Lower leg skin (tissue), 4 donors: ENCODE measurements around the gene LARP1. TPM values are rescaled to one million over a fixed set of nuclear protein-coding genes. Genes with fewer than 3 reads are reported as not detected.

ENCODE experiments used
- DNase-seq, 2 donors: peaks; one replicate each; pipeline ENCODE4 v3.0.0-alpha.2; 2019; ENCODE audit warnings: low spot score in 2 of 2
- H3K4me3 ChIP-seq: fragments of 200-600 bp; sonication (generic); 2 replicates; pipeline ENCODE4 v1.5.1; 2017; ENCODE audit warnings: mild to moderate bottlenecking, low read depth; ENCODE audit not compliant: poor library complexity, severe bottlenecking
- POLR2A ChIP-seq, 2 donors: fragments of 450-650 bp; IDR thresholded peaks; one replicate each; pipeline ENCODE4 v1.6.1; 2016 to 2017; ENCODE audit warnings: antibody characterized with exemption in 2 of 2, mild to moderate bottlenecking in 1 of 2, moderate library complexity in 1 of 2
- WGBS, 2 donors: methylation state at CpG; one replicate each; pipeline ENCODE4 v1.1.5; 2018; 5-methylcytosine and 5-hydroxymethylcytosine counted together
- intact Hi-C: fragments of 100-400 bp; cut with DNase I; formaldehyde crosslinking; loops from one replicate; pipeline ENCODE4 v1.15.0; 2023; ENCODE audit warnings: low total_unique reads
- total RNA-seq, 4 donors: library from RNA; depleted of rRNA; stranded (reverse); fragments of >200 nt; gene quantifications; one replicate each; pipeline ENCODE4 v1.1.0, GENCODE V29; 2016
- TF ChIP-seq, protein P1 (sequence below), 3 donors: fragments of 450-650 bp; IDR thresholded peaks; one replicate each; pipeline ENCODE4 v1.5.1; 2016; ENCODE audit warnings: antibody characterized with exemption in 3 of 3, mild to moderate bottlenecking in 3 of 3, moderate library complexity in 2 of 3

LARP1 gene
- total RNA-seq, 4 donors from 2014 or later: 96.0 to 115 (median 104) TPM

DNA sequence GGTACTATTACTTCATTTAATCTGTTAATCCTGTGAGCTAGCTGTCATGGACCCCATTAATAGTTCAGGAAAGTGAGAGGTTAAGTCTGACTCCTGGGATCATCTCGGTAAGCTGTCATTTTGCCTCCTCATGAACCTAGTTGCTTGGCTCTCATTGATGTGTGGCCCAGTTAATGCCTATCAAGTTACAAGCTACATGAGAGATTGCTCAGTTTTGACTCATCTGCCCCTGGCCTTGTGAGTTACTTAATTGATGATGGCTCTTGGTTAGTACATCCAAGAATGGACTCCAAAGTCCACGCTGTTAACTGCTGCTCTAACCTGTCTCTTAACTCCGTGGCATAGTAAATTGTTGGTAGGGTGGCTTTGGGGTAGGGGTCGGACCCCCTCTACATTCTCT, 23.9 kb downstream of the LARP1 start:
- DNase-seq: no peak
- intact Hi-C loops: no loop called here
- 74 to 85% methylated on average over 4 of the region's 4 CpGs for WGBS, 2 donors
- H3K4me3 ChIP-seq: no peak overlapping the region
- TF ChIP-seq POLR2A (IDR thresholded peaks at IDR 0.05): no peak
- TF ChIP-seq, protein P1, sequence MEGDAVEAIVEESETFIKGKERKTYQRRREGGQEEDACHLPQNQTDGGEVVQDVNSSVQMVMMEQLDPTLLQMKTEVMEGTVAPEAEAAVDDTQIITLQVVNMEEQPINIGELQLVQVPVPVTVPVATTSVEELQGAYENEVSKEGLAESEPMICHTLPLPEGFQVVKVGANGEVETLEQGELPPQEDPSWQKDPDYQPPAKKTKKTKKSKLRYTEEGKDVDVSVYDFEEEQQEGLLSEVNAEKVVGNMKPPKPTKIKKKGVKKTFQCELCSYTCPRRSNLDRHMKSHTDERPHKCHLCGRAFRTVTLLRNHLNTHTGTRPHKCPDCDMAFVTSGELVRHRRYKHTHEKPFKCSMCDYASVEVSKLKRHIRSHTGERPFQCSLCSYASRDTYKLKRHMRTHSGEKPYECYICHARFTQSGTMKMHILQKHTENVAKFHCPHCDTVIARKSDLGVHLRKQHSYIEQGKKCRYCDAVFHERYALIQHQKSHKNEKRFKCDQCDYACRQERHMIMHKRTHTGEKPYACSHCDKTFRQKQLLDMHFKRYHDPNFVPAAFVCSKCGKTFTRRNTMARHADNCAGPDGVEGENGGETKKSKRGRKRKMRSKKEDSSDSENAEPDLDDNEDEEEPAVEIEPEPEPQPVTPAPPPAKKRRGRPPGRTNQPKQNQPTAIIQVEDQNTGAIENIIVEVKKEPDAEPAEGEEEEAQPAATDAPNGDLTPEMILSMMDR (IDR thresholded peaks at IDR 0.05): no peak

DNA sequence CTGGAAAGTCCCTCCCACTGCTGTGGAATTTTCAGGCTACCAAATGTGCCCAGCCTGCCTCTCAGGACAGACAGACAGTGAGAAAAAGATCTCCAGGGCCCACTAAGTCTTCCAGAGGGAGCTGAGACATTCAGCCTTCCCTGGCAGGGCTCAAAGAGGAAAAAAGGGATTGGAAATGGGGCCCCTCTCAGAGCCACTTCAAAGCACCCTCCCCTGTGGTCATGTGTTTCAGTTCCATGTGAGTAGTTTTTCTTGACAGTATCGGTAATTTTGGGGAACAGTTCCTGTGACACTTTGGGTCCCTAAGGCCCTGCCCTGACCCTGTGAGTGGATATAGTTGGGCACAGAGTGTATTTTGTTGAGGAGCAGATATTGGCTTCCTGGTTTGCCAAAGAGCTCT, 25.0 kb downstream of the LARP1 start:
- WGBS, 2 donors: 67% methylated on average over 1 of the region's 1 CpG
- no peak overlapping the region for H3K4me3 ChIP-seq
- TF ChIP-seq, protein P1 (IDR thresholded peaks at IDR 0.05): no peak
- TF ChIP-seq POLR2A (IDR thresholded peaks at IDR 0.05): no peak
- no peak for DNase-seq
- intact Hi-C loops: no loop called here

DNA sequence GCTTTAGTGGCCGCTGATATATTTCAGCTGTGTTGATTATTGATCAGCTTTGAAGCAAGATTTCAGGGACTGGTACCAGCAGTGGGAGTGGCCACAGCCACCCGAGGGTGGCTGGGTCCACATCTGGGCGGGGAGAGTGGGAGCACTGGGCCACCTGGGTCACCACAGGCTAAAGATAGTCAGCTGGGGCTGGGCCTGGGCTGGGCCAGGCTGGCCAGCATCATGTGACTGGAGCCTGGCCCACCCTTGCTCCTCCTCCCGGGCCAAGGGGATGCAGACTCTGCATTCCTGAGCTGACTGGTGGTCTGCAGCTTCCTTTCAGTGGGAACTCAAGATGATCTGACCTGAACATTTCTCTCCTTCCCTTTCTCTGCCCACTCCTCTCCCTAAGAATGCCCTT, 27.1 kb downstream of the LARP1 start:
- WGBS, 2 donors: 56 to 58% methylated on average over 4 of the region's 4 CpGs
- DNase-seq: no peak
- H3K4me3 ChIP-seq: no peak overlapping the region
- TF ChIP-seq, protein P1 (IDR thresholded peaks at IDR 0.05): no peak
- no peak for TF ChIP-seq POLR2A (IDR thresholded peaks at IDR 0.05)
- intact Hi-C loops: no loop called here

DNA sequence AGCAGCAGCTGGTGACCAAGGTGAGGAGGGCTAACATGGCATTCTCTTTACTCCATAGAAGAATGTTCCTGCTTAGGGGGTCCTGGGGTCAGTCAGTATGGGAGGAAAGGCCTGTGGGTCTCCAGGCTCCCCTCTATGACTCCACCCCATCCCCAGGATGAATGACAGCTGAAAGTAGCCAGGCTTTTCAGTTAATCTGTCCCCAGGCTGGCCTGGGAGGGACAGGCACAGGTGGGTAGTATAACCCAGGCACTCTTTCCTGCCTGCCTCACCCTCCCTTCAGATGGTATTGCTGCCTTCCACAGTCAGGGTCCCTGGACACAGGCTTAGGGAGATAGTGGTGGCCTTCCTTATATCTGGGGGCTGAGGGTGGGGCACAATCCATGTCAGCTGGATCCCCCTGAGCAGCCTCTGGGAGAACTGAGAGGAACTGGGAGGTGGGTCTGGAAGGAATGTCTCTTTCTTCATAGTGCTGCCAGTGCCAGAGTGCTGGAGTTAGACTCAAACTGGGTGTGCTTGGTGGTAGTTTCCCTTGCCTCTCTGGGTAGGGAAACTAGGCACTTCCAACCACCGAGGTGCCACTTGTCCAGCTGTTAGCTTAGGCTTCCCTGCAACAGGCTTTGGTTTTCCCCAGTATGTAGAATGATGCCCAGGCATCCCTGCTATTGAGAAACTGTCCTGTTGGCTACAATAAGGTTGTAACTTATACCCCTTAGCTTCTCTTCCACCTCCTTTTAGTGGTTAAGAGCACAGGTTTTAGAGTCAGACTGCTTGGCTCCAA, 27.8 kb downstream of the LARP1 start:
- 46 to 50% methylated on average over 1 of the region's 1 CpG for WGBS, 2 donors
- intact Hi-C loops: no loop called here

DNA sequence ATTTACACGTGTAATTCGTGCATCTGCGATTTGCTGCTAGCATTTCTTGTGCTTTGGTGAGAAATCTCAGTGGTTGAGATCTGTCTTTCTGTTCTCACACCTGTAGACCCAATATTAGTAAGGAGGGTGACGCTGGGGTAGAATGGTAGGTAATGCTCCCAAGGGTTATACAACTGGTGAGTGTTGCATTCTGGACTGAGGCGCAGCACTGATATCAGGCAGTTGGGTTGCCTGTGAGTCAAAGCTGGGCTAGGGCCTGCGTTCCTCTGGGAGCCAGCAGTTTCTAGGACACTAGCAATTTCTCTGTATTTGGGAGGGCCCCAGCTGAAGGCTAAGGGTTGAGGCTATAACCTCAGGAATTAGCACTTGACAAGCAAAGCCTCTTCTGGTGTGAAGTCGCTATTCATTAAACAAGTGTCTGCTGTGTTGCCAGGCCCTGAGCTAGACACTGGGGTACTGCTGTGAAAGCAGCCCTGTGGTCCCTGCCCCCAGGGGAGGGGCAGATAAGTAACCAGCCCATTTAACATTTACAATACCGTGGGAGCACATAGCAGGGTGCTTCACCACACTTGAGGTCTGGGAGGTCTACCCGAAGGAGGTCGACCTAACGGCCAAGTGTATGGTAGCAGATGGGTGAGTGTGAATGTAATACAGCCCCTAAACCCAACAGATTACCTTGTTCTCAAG, 28.7 kb downstream of the LARP1 start:
- no peak for DNase-seq
- intact Hi-C loops: no loop called here
- 76 to 77% methylated on average over 11 of the region's 11 CpGs for WGBS, 2 donors
- no peak for TF ChIP-seq POLR2A (IDR thresholded peaks at IDR 0.05)
- no peak overlapping the region for H3K4me3 ChIP-seq

More for the DNA sequence above, 27.8 kb downstream of the LARP1 start:
- no peak for DNase-seq
- H3K4me3 ChIP-seq: no peak overlapping the region
- TF ChIP-seq, protein P1 (IDR thresholded peaks at IDR 0.05): no peak
- TF ChIP-seq POLR2A (IDR thresholded peaks at IDR 0.05): no peak

DNA sequence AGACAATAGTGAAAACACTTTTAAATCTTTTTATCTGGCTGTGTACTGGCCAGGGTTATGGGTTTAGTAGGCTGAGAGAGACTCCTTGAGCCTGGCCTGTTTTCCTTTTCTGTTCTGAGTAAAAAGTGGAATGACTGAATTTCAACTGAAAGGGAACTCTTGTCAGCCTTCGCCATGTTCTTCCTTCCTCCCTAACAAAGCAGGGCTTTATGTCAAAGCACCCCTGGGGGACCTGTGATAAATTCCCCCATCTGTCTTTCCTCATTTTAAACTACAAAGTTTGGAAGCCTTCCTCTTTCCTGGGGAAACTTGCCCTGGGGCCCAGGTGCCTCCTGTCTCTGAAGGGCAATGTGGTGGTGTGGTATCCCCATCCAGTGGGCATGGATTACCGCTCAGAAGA, 29.7 kb downstream of the LARP1 start:
- intact Hi-C loops: no loop called here
- no peak for DNase-seq
- 68 to 76% methylated on average over 2 of the region's 2 CpGs for WGBS, 2 donors
- TF ChIP-seq, protein P1 (IDR thresholded peaks at IDR 0.05): no peak
- no peak for TF ChIP-seq POLR2A (IDR thresholded peaks at IDR 0.05)
- no peak overlapping the region for H3K4me3 ChIP-seq
